GM12891 (cell line): Measurements from ENCODE around the gene LDAH.

Experiments
- PAX5 ChIP-seq: IDR thresholded peaks from 2 replicates; pipeline ENCODE4 v1.6.1; 2011; ENCODE audit warnings: low read length, moderate library complexity, mild to moderate bottlenecking; ENCODE audit not compliant: insufficient read depth, severe bottlenecking
- POLR2A ChIP-seq: IDR thresholded peaks from 2 replicates; pipeline ENCODE4 v1.6.1; 2011; ENCODE audit warnings: low read depth, low read length, control low read depth
- POLR2AphosphoS5 ChIP-seq: IDR thresholded peaks from 2 replicates; pipeline ENCODE4 v1.6.1; 2011; ENCODE audit warnings: low read depth, low read length, control low read depth
- POU2F2 ChIP-seq: IDR thresholded peaks from 2 replicates; pipeline ENCODE4 v1.6.1; 2011; ENCODE audit warnings: low read depth, mild to moderate bottlenecking, control low read depth, low read length, moderate library complexity
- SPI1 ChIP-seq: IDR thresholded peaks from 2 replicates; pipeline ENCODE4 v1.6.1; 2011; ENCODE audit warnings: low read depth, low read length, control low read depth
- TAF1 ChIP-seq: IDR thresholded peaks from 2 replicates; pipeline ENCODE4 v1.6.1; 2011; ENCODE audit warnings: low read depth, low read length, control low read depth

GRCh38 chr2:20698916-20699613 is 123.8 kb downstream of the LDAH start:
- TF ChIP-seq POLR2A: no peak
- TF ChIP-seq SPI1: no peak
- no peak for TF ChIP-seq POLR2AphosphoS5
- TF ChIP-seq TAF1: no peak
- TF ChIP-seq POU2F2: no peak
- TF ChIP-seq PAX5: no peak
